ENCODE results near the gene LUM.

GRCh38 chr12:91091916-91092715 lies 19.2 kb downstream of the LUM start:
- TF ChIP-seq CTCF (IDR thresholded peaks at IDR 0.05) = no peak
- TF ChIP-seq POLR2A (IDR thresholded peaks at IDR 0.05) = no peak

Measured in body of pancreas (tissue), 4 donors.